B cell (primary cell): ENCODE results near the gene TBC1D4.

ENCODE experiments used
- EZH2 ChIP-seq: IDR thresholded peaks from 2 replicates; pipeline ENCODE4 v1.6.1; 2012; ENCODE audit warnings: borderline replicate concordance, low read depth, mild to moderate bottlenecking, moderate library complexity, low read length; ENCODE audit not compliant: insufficient read depth, poor library complexity, severe bottlenecking
- TF ChIP-seq, protein P1 (sequence below): fragments of 200-600 bp; IDR thresholded peaks from one replicate; pipeline ENCODE4 v1.8.0; 2022; ENCODE audit warnings: antibody characterized with exemption, mild to moderate bottlenecking

DNA sequence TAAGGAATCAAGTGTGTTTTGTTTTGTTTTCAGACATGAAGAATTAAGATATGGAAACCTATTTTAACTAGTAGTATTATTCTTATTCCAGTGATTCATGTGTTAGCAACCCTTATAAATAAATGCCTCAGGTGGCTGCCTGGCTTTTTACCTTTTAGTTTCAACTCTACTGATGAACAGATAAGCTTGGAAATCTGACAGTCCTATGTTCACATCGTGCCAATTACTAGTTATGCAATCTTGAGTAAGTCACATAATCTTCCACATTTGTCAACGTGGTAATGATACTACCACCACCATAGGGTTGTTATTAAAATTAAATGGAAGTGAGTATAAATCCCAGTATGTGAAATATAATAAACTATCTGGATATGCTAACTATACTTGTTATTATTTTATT, 64.3 kb downstream of the TBC1D4 start:
- TF ChIP-seq, protein P1, sequence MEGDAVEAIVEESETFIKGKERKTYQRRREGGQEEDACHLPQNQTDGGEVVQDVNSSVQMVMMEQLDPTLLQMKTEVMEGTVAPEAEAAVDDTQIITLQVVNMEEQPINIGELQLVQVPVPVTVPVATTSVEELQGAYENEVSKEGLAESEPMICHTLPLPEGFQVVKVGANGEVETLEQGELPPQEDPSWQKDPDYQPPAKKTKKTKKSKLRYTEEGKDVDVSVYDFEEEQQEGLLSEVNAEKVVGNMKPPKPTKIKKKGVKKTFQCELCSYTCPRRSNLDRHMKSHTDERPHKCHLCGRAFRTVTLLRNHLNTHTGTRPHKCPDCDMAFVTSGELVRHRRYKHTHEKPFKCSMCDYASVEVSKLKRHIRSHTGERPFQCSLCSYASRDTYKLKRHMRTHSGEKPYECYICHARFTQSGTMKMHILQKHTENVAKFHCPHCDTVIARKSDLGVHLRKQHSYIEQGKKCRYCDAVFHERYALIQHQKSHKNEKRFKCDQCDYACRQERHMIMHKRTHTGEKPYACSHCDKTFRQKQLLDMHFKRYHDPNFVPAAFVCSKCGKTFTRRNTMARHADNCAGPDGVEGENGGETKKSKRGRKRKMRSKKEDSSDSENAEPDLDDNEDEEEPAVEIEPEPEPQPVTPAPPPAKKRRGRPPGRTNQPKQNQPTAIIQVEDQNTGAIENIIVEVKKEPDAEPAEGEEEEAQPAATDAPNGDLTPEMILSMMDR, result no peak
- TF ChIP-seq EZH2, result no peak
